Neuronal stem cell (in vitro differentiated cells): Measurements from ENCODE around the gene TPSB2.

ENCODE experiments used
- DNase-seq: peaks from one replicate; pipeline ENCODE4 v3.0.0-alpha.2; 2013; ENCODE audit warnings: low spot score
- H2AFZ ChIP-seq: one replicate; pipeline ENCODE4 v1.6.1; 2013; ENCODE audit warnings: mild to moderate bottlenecking, low read length, inconsistent platforms
- H2AK5ac ChIP-seq: 2 replicates; pipeline ENCODE4 v1.6.1; 2013; ENCODE audit warnings: low read depth, mild to moderate bottlenecking, inconsistent platforms, low read length, moderate library complexity, mixed read lengths
- H2BK120ac ChIP-seq: 2 replicates; pipeline ENCODE4 v1.6.1; 2013; ENCODE audit warnings: low read depth, mild to moderate bottlenecking, inconsistent platforms, low read length, moderate library complexity, mixed read lengths
- H2BK12ac ChIP-seq: one replicate; pipeline ENCODE4 v1.6.1; 2013; ENCODE audit warnings: low read length, inconsistent platforms
- H2BK15ac ChIP-seq: 2 replicates; pipeline ENCODE4 v1.6.1; 2013; ENCODE audit warnings: mild to moderate bottlenecking, low read length, inconsistent platforms, mixed read lengths
- H2BK5ac ChIP-seq: one replicate; pipeline ENCODE4 v1.6.1; 2013; ENCODE audit warnings: inconsistent platforms, mild to moderate bottlenecking, low read length, moderate library complexity
- H3K14ac ChIP-seq: one replicate; pipeline ENCODE4 v1.6.1; 2013; ENCODE audit warnings: low read length, inconsistent platforms
- H3K18ac ChIP-seq: 2 replicates; pipeline ENCODE4 v1.6.1; 2013; ENCODE audit warnings: low read length, inconsistent platforms
- H3K23ac ChIP-seq: 2 replicates; pipeline ENCODE4 v1.6.1; 2013; ENCODE audit warnings: low read depth, mild to moderate bottlenecking, mixed read lengths, low read length, inconsistent platforms; ENCODE audit not compliant: poor library complexity
- H3K27ac ChIP-seq: replicated peaks from 3 replicates; pipeline ENCODE4 v1.5.1; 2013; ENCODE audit warnings: low read length, inconsistent platforms
- H3K27me3 ChIP-seq, 3 experiments: 2 replicates each; pipeline ENCODE4 v1.6.1; 2013; ENCODE audit warnings: low read length in 3 of 3, mild to moderate bottlenecking in 2 of 3, inconsistent platforms in 1 of 3, low read depth in 1 of 3, mixed read lengths in 1 of 3, moderate library complexity in 1 of 3; ENCODE audit not compliant: control insufficient read depth in 3 of 3, insufficient read depth in 3 of 3
- H3K36me3 ChIP-seq, 2 donors: replicated peaks in 1 of 2; 2 replicates each; pipeline ENCODE4 v1.6.1; 2013; ENCODE audit warnings: low read length in 2 of 2; ENCODE audit not compliant: control insufficient read depth in 2 of 2, insufficient read depth in 2 of 2
- H3K4ac ChIP-seq: 2 replicates; pipeline ENCODE4 v1.6.1; 2013; ENCODE audit warnings: inconsistent platforms, mild to moderate bottlenecking, low read length, moderate library complexity
- H3K4me1 ChIP-seq, 2 donors: 1 replicate in 1 of 2; 2 replicates in 1 of 2; pipeline ENCODE4 v1.6.1; 2013; ENCODE audit warnings: low read length in 2 of 2, low read depth in 1 of 2; ENCODE audit not compliant: control insufficient read depth in 2 of 2, insufficient read depth in 1 of 2
- H3K4me2 ChIP-seq: one replicate; pipeline ENCODE4 v1.6.1; 2013; ENCODE audit warnings: mild to moderate bottlenecking, low read length, inconsistent platforms; ENCODE audit not compliant: insufficient read depth, poor library complexity, severe bottlenecking
- H3K4me3 ChIP-seq, 2 donors: 2 replicates each; pipeline ENCODE4 v1.5.1; 2013; ENCODE audit warnings: low read length in 2 of 2, mild to moderate bottlenecking in 2 of 2, inconsistent platforms in 1 of 2, moderate library complexity in 1 of 2
- H3K79me1 ChIP-seq: one replicate; pipeline ENCODE4 v1.6.1; 2013; ENCODE audit warnings: low read depth, mild to moderate bottlenecking, inconsistent platforms, low read length, moderate library complexity
- H3K9ac ChIP-seq: one replicate; pipeline ENCODE4 v1.6.1; 2013; ENCODE audit warnings: mild to moderate bottlenecking, low read depth, low read length, inconsistent platforms; ENCODE audit not compliant: poor library complexity
- H3K9me3 ChIP-seq, 2 donors: replicated peaks in 1 of 2; 2 replicates each; pipeline versions ENCODE3 to v1.6.1; 2013; ENCODE audit warnings: low read length in 2 of 2, mild to moderate bottlenecking in 2 of 2, inconsistent platforms in 1 of 2, low read depth in 1 of 2, mixed read lengths in 1 of 2, moderate library complexity in 1 of 2; ENCODE audit not compliant: control insufficient read depth in 2 of 2, insufficient read depth in 1 of 2
- H4K8ac ChIP-seq: one replicate; pipeline ENCODE4 v1.6.1; 2013; ENCODE audit warnings: low read depth, mild to moderate bottlenecking, inconsistent platforms, low read length, moderate library complexity
- H4K91ac ChIP-seq: one replicate; pipeline ENCODE4 v1.6.1; 2013; ENCODE audit warnings: low read length, low read depth, mild to moderate bottlenecking, inconsistent platforms; ENCODE audit not compliant: poor library complexity
- WGBS, 2 donors: extraction: QIAGEN DNeasy Blood & Tissue Kit; methylation state at CpG; one replicate each; pipeline ENCODE4 v1.1.7; 2013; ENCODE audit warnings: missing lambda C conversion rate in 2 of 2, mixed read lengths in 1 of 2; ENCODE audit not compliant: insufficient read length in 2 of 2, insufficient replicate concordance in 1 of 2; ENCODE audit errors: extremely low coverage in 2 of 2; 5-methylcytosine and 5-hydroxymethylcytosine counted together

TPSB2 gene

DNA sequence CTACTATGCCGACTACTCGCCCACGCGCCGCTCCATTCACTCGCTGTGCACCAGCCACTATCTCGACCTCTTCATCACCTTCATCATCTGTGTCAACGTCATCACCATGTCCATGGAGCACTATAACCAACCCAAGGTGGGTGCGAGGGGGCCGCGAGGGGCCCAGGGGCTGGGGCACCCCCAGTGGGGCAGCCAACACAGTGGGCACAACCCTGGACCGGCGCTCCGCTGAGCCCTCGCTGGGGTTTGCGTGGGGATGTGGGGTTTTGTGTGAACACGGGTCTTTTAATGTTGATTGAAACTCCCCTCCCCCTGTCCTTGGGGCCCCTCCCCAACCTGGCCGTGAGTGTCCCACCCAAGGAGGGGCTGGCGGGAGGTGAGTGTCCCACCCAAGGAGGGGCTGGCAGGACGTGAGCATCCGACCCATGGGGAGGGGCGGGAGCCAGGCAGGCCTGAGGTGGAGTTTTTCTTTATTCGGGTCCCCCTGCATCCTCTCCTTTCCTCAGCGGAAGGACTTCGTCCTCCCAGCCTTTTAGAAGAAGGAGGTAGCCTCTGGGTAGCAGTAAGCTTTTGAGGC lies 16.1 kb downstream of the TPSB2 start:
- Histone ChIP-seq H3K79me1 (peaks cover 6% of the 10 kb centered on the region), H2AFZ (no peak overlapping the region), H2BK15ac (no peak overlapping the region), H3K9me3 (peaks cover 0 to 2% of the 10 kb centered on the region in 2 donors), H3K27ac (no peak overlapping the region), H3K9ac (no peak overlapping the region), H2BK120ac (no peak overlapping the region), H3K4me3 (no peak overlapping the region), H3K4ac (no peak overlapping the region), H2AK5ac (no peak overlapping the region), H3K36me3 (peaks cover under 1 to 39% of the 10 kb centered on the region in 2 donors), H4K91ac (no peak overlapping the region), H3K18ac (no peak overlapping the region), H2BK12ac (no peak overlapping the region), H3K23ac (no peak overlapping the region), H2BK5ac (no peak overlapping the region), H4K8ac (no peak overlapping the region), H3K27me3 (no peaks in the 10 kb centered on the region), H3K4me1 (no peaks in the 10 kb centered on the region), H3K14ac (no peak overlapping the region), H3K4me2 (peak overlapping the region; percentile 2)
- no peak for DNase-seq
- WGBS, 2 donors = no CpG with 5 or more reads among the region's 25 CpGs

- WGBS, 2 donors = no CpG with 5 or more reads among the region's 8 CpGs
- no peak overlapping the region for H2AFZ ChIP-seq
- H3K14ac ChIP-seq = no peak overlapping the region
- peaks cover 0 to 42% of the 10 kb centered on the region in 2 donors for H3K36me3 ChIP-seq
- no peak overlapping the region for H2BK120ac ChIP-seq
- no peak overlapping the region for H4K91ac ChIP-seq
- no peaks in the 10 kb centered on the region for H3K27me3 ChIP-seq
- DNase-seq = no peak
- H4K8ac ChIP-seq = no peak overlapping the region
- no peak overlapping the region for H3K4me3 ChIP-seq
- no peak overlapping the region for H3K27ac ChIP-seq
- H2BK5ac ChIP-seq = no peak overlapping the region
- H3K23ac ChIP-seq = peak overlapping the region; percentile 55
- H2AK5ac ChIP-seq = no peak overlapping the region
- H3K4me1 ChIP-seq = no peaks in the 10 kb centered on the region
- H3K9ac ChIP-seq = no peak overlapping the region
- H3K9me3 ChIP-seq = peaks cover 0 to 2% of the 10 kb centered on the region in 2 donors
- no peak overlapping the region for H3K4me2 ChIP-seq
- H3K18ac ChIP-seq = no peak overlapping the region
- H2BK12ac ChIP-seq = no peak overlapping the region
- no peak overlapping the region for H2BK15ac ChIP-seq
- no peak overlapping the region for H3K4ac ChIP-seq
- peaks cover 6% of the 10 kb centered on the region for H3K79me1 ChIP-seq
Measured at GRCh38 chr16:1213231-1213630, 16.8 kb downstream of the TPSB2 start.

GRCh38 chr16:1212616-1213194 lies 17.3 kb downstream of the TPSB2 start:
- Histone ChIP-seq H3K9me3 (peaks cover 0 to 2% of the 10 kb centered on the region in 2 donors), H3K14ac (no peak overlapping the region), H3K4me1 (no peaks in the 10 kb centered on the region), H3K4me2 (no peak overlapping the region), H3K27ac (no peak overlapping the region), H3K9ac (no peak overlapping the region), H3K4ac (no peak overlapping the region), H2AK5ac (no peak overlapping the region), H3K23ac (peak overlapping the region; percentile 65), H3K4me3 (no peak overlapping the region), H3K79me1 (peaks cover 6% of the 10 kb centered on the region), H3K27me3 (no peaks in the 10 kb centered on the region), H4K8ac (no peak overlapping the region), H2BK5ac (no peak overlapping the region), H2BK15ac (no peak overlapping the region), H3K36me3 (peaks cover 0 to 39% of the 10 kb centered on the region in 2 donors), H2AFZ (no peak overlapping the region), H2BK12ac (no peak overlapping the region), H4K91ac (no peak overlapping the region), H3K18ac (no peak overlapping the region), H2BK120ac (no peak overlapping the region)
- DNase-seq = no peak
- no CpG with 5 or more reads among the region's 40 CpGs for WGBS, 2 donors

- WGBS, 2 donors = no CpG with 5 or more reads among the region's 65 CpGs
- no peak overlapping the region for H2AK5ac ChIP-seq
- H3K27ac ChIP-seq = no peak overlapping the region
- no peak overlapping the region for H3K9ac ChIP-seq
- no peak overlapping the region for H3K4me3 ChIP-seq
- no peak overlapping the region for H4K91ac ChIP-seq
- H3K79me1 ChIP-seq = peaks cover 6% of the 10 kb centered on the region
- no peak overlapping the region for H2BK15ac ChIP-seq
- DNase-seq = no peak
- no peak overlapping the region for H2AFZ ChIP-seq
- no peak overlapping the region for H2BK12ac ChIP-seq
- H4K8ac ChIP-seq = no peak overlapping the region
- H3K36me3 ChIP-seq = peaks cover 5 to 33% of the 10 kb centered on the region in 2 donors
- no peak overlapping the region for H3K4ac ChIP-seq
- no peak overlapping the region for H2BK5ac ChIP-seq
- peak overlapping the region; percentile 55 for H3K23ac ChIP-seq
- H2BK120ac ChIP-seq = no peak overlapping the region
- no peak overlapping the region for H3K18ac ChIP-seq
- H3K4me2 ChIP-seq = no peak overlapping the region
- no peaks in the 10 kb centered on the region for H3K9me3 ChIP-seq
- no peaks in the 10 kb centered on the region for H3K4me1 ChIP-seq
- H3K14ac ChIP-seq = no peak overlapping the region
- no peaks in the 10 kb centered on the region for H3K27me3 ChIP-seq
Measured at GRCh38 chr16:1211451-1212268, 18.3 kb downstream of the TPSB2 start.
